Thyroid gland (tissue), 4 donors: ENCODE results near the gene VWA5B1. TPM values are rescaled to one million over a fixed set of nuclear protein-coding genes. Genes with fewer than 3 reads are reported as not detected.
"Not testable (repeated sequence)": the region's sequence is repeated elsewhere in the genome, so short reads cannot be mapped to it uniquely, and the experiment has no call there.

Experiments
- DNase-seq, 2 donors: peaks; one replicate each; pipeline ENCODE4 v3.0.0-alpha.2; 2019
- H3K27ac ChIP-seq, 3 donors: fragments of 200-600 bp; sonication (generic); 1 replicate in 2 of 3; 2 replicates in 1 of 3; pipeline ENCODE4 v1.5.1; 2016 to 2019; ENCODE audit warnings: mild to moderate bottlenecking in 1 of 3, moderate library complexity in 1 of 3
- H3K27me3 ChIP-seq: fragments of 200-600 bp; sonication (generic); one replicate; pipeline ENCODE4 v1.5.1; 2019
- H3K36me3 ChIP-seq, 2 donors: fragments of 200-600 bp; sonication (generic); one replicate each; pipeline ENCODE4 v1.5.1; 2016 to 2019
- H3K4me1 ChIP-seq, 2 donors: fragments of 200-600 bp; sonication (generic); one replicate each; pipeline ENCODE4 v1.5.1; 2017 to 2019
- H3K4me3 ChIP-seq, 3 donors: fragments of 200-600 bp; sonication (generic); replicated peaks in 1 of 3; 1 replicate in 2 of 3; 2 replicates in 1 of 3; pipeline ENCODE4 v1.5.1; 2016; ENCODE audit warnings: mild to moderate bottlenecking in 1 of 3
- H3K9me3 ChIP-seq: fragments of 200-600 bp; sonication (generic); one replicate; pipeline ENCODE4 v1.5.1; 2017
- POLR2A ChIP-seq, 2 donors: fragments of 450-650 bp; IDR thresholded peaks; one replicate each; pipeline ENCODE4 v1.6.1; 2017; ENCODE audit warnings: antibody characterized with exemption in 2 of 2, mild to moderate bottlenecking in 2 of 2, moderate library complexity in 1 of 2
- WGBS, 2 donors: methylation state at CpG; one replicate each; pipeline ENCODE4 v1.1.5; 2017; 5-methylcytosine and 5-hydroxymethylcytosine counted together
- intact Hi-C: fragments of 100-400 bp; cut with DNase I; formaldehyde crosslinking; loops from one replicate; pipeline ENCODE4 v1.15.1; 2023
- total RNA-seq, 4 donors: library from RNA; depleted of rRNA; stranded (reverse); fragments of >200 nt; gene quantifications; one replicate each; pipeline ENCODE4 v1.2.3, GENCODE V29; 2016
- TF ChIP-seq, protein P1 (sequence below), 6 experiments: fragments of 200-600 bp in 3 of 6; fragments of 450-650 bp in 3 of 6; sonication (generic) in 3 of 6; IDR thresholded peaks; one replicate each; pipeline ENCODE4 v1.5.1; 2016 to 2019; ENCODE audit warnings: antibody characterized with exemption in 6 of 6, mild to moderate bottlenecking in 2 of 6, inconsistent platforms in 1 of 6, moderate library complexity in 1 of 6

The VWA5B1 gene
- total RNA-seq, 4 donors from 2014 or later, result 0.45 TPM; not detected in 3

DNA sequence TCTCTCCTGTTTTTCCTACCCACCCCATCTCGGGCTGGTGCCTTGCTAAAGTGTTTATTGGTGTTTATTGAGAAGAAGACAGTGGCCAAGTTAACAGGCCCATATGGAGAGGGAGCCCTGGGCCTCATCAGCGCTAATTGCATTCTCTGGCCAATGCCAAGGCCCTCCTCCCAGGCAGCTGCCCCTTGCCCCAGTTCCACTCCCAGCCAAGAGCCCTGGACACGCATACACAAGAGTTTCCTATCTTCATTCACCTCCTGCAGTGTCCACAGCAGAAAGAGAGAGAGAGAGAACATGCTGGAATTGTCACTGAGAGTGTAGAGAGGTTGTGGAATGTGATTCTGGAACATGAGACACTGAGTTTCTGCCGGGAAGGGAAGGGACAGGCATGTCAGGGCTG lies 25.4 kb upstream of the VWA5B1 start:
- no peaks in the 10 kb centered on the region for H3K36me3 ChIP-seq
- H3K27ac ChIP-seq, result peak overlapping the region in 1 of 3 donors; percentile 25
- DNase-seq, result peak; percentile 28 to 36

DNA sequence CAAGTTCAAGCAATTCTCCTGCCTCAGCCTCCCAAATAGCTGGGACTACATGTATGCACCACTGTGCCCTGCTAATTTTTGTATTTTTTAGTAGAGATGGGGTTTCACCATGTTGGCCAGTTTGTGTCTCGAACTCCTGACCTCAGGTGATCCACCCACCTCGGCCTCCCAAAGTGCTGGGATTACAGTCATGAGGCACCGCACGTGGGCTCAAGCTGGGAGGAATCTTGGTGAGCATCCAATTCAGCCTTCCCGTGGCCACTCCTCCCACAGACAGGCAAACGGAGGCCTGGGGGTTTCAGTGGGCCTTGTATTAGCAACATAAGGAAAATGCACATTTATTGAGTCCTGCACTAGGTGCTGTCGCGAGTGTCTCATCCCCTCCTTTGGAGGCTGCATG lies 24.5 kb upstream of the VWA5B1 start:
- DNase-seq, result no peak
- no peaks in the 10 kb centered on the region for H3K27me3 ChIP-seq
- no peak overlapping the region for H3K4me3 ChIP-seq
- WGBS, 2 donors, result 79 to 82% methylated on average over 8 of the region's 8 CpGs
- no peaks in the 10 kb centered on the region for H3K9me3 ChIP-seq
- H3K27ac ChIP-seq, result no peak overlapping the region
- peaks cover 11 to 18% of the 10 kb centered on the region in 2 donors for H3K4me1 ChIP-seq
- TF ChIP-seq, protein P1, sequence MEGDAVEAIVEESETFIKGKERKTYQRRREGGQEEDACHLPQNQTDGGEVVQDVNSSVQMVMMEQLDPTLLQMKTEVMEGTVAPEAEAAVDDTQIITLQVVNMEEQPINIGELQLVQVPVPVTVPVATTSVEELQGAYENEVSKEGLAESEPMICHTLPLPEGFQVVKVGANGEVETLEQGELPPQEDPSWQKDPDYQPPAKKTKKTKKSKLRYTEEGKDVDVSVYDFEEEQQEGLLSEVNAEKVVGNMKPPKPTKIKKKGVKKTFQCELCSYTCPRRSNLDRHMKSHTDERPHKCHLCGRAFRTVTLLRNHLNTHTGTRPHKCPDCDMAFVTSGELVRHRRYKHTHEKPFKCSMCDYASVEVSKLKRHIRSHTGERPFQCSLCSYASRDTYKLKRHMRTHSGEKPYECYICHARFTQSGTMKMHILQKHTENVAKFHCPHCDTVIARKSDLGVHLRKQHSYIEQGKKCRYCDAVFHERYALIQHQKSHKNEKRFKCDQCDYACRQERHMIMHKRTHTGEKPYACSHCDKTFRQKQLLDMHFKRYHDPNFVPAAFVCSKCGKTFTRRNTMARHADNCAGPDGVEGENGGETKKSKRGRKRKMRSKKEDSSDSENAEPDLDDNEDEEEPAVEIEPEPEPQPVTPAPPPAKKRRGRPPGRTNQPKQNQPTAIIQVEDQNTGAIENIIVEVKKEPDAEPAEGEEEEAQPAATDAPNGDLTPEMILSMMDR (IDR thresholded peaks at IDR 0.05), result no peak
- no peak for TF ChIP-seq POLR2A (IDR thresholded peaks at IDR 0.05)
- no peaks in the 10 kb centered on the region for H3K36me3 ChIP-seq
- intact Hi-C loops, result no loop called here

More for the DNA sequence above, 25.4 kb upstream of the VWA5B1 start:
- H3K4me3 ChIP-seq, result no peak overlapping the region
- intact Hi-C loops, result no loop called here
- no peaks in the 10 kb centered on the region for H3K9me3 ChIP-seq
- H3K4me1 ChIP-seq, result peaks cover 11 to 18% of the 10 kb centered on the region in 2 donors
- 14 to 32% methylated on average over 4 of the region's 4 CpGs for WGBS, 2 donors
- no peaks in the 10 kb centered on the region for H3K27me3 ChIP-seq
- TF ChIP-seq, protein P1 (IDR thresholded peaks at IDR 0.05), result no peak
- TF ChIP-seq POLR2A (IDR thresholded peaks at IDR 0.05), result no peak

DNA sequence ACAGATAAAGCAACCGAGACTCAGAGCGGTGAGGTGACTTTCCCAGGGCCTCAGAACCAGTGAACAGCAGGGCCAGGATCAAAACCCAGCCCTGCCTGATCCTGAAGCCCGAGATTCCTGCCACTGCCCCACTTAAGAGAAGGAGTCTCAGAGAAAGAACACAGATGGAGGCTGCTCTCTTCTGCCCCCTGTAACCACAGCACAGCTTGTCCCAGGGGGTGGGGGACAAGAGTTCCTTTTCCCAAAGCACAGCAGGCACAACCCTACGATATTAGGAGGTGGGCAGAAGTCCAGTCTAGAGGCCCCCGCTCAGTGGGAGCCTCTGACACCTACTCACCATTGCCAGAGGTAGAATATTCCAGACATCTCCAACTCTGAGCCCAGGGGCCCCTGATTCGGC lies 24.0 kb upstream of the VWA5B1 start:
- Histone ChIP-seq H3K9me3 (no peaks in the 10 kb centered on the region), H3K27me3 (no peaks in the 10 kb centered on the region), H3K4me1 (peaks cover 11 to 18% of the 10 kb centered on the region in 2 donors), H3K4me3 (no peak overlapping the region), H3K27ac (no peak overlapping the region), H3K36me3 (no peaks in the 10 kb centered on the region)
- WGBS, 2 donors, result 78 to 87% methylated on average over 6 of the region's 6 CpGs
- no peak for DNase-seq
- intact Hi-C loops, result no loop called here
- TF ChIP-seq, protein P1 (IDR thresholded peaks at IDR 0.05), result no peak
- TF ChIP-seq POLR2A (IDR thresholded peaks at IDR 0.05), result no peak

DNA sequence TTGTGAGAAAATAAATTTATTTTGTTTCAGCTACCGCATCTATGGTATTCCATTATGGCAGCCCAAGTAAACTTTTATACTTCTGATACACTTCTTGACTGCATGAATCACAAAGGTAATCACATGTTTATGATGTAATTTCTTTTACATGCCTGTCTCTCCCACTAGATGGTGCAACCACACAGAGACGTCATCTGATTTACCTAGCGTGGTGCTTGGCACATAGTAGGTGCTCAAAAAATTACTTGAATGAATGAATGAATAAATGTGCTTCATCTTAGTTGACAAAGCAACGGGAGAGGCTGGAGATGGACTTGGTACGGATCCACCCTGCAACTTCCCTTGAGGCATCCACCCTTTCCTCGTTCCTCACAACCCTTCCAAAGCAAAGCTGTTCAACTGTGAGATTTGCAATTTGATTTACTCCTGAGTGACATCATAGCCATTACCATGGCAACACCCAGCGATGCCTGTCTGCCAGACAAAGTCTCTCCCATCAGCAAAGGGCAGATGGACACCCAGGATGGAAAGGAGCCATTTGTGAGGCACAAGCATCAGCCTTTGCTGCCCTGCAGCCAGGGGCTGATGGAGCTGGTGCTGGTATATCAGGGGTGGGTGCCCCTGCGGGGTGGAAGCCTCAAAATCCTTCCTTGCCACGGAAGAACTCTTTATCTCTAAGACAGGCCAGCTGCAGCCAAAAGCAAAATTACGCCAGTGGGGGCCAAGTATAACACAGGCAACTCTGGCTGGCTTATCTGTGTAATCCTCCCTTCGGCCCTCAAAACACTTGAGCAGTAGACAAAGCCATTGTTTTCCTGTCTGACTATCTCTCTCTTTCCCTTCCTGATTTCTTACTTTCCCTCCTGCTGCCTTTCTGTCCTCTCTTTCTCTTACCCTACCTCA lies 18.9 kb upstream of the VWA5B1 start:
- no peak for TF ChIP-seq POLR2A (IDR thresholded peaks at IDR 0.05)
- TF ChIP-seq, protein P1 (IDR thresholded peaks at IDR 0.05), result no peak
- no peak for DNase-seq
- H3K36me3 ChIP-seq, result no peaks in the 10 kb centered on the region
- H3K27me3 ChIP-seq, result no peaks in the 10 kb centered on the region
- H3K4me1 ChIP-seq, result peaks cover 0 to 7% of the 10 kb centered on the region in 2 donors
- H3K4me3 ChIP-seq, result no peak overlapping the region
- intact Hi-C loops, result no loop called here
- no peaks in the 10 kb centered on the region for H3K9me3 ChIP-seq
- H3K27ac ChIP-seq, result no peak overlapping the region
- 68 to 72% methylated on average over 11 of the region's 11 CpGs for WGBS, 2 donors

DNA sequence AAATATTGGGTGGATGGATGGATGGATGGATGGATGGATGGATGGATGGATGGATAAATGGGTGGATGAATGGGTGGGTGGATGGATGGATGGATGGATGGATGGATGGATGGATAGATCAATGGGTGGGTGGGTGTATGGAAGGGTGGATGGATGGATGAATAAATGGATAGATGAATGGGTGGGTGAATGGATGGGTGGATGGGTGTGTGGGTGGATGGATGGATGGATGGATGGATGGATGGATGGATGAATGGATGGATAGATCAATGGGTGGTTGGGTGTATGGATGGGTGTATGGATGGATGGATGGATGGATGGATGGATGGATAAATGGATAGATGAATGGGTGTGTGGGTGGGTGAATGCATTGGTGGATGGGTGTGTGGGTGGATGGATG lies 17.0 kb upstream of the VWA5B1 start:
- H3K9me3 ChIP-seq, H3K27me3 ChIP-seq, H3K27ac ChIP-seq, DNase-seq, H3K4me1 ChIP-seq, H3K36me3 ChIP-seq, intact Hi-C loops, H3K4me3 ChIP-seq: not testable (repeated sequence)
